Pons (tissue), 1 donor: ENCODE data around the gene LSM5.
A peak's percentile ranks its signal among the peaks of the same experiment; 100 is the strongest.
"Not testable (repeated sequence)": the region's sequence is repeated elsewhere in the genome, so short reads cannot be mapped to it uniquely, and the experiment has no call there.

Experiments
- DNase-seq: peaks from one replicate; pipeline ENCODE4 v3.0.0-alpha.2; 2016; ENCODE audit warnings: low spot score

Gene LSM5

DNA sequence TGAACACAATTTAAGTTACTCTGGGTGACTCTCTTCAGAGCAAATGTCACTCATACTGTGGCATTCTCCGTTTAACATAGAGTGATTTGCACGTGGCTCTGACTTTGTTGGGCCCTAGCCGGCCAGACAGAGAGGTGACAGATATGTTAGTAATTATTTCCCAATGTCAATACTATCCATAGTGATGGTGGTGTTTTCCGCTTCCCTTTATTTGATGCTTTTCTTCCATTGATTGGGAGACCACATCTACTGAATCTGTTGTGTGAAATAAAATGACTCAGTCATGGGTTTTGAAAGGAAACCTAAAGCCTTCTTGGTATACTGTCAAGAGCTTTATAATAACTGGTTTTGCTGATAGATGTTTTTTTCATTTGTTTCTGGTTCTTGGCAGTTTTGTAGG is 12.5 kb upstream of the LSM5 start:
- no peak for DNase-seq

DNA sequence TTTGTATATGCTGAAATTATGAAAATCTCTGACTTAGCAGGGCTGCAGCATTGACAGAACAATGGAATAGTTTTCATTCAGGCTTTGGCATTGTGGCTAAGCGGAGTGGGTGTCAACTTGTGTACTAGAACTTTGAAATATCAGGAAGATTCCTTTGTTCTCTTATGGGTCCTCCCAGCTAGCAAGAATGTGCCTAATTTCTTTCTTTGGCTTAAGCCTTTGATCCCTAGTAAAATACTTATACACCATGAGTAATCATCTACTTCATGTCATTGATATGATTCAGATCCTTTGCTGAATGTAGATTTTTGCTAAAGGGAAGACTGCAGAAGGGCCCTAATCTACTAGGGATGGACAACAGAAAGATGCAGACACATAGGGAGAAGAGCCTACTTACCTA is 11.3 kb upstream of the LSM5 start:
- DNase-seq, result peak; percentile 43

DNA sequence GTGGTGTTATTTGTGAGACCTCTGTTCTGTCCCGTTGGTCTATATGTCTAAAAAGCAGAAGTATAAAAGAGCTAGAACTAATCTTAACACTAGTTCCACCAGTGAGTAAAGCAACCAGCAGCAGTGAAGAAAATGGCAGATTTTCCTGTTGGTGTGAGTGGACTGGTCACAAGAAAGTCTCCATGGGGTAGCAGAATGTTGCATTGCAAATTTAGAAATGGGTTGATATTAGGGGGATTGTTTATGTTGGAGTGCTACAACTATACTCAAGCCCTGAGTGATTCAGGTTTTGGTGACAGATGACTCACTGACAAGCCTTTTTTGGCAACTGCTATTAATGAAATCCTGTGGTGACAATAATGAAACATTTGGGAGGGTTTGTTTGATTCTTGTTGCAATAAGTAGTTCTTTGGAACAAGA is 10.8 kb upstream of the LSM5 start:
- peak; percentile 25 for DNase-seq

DNA sequence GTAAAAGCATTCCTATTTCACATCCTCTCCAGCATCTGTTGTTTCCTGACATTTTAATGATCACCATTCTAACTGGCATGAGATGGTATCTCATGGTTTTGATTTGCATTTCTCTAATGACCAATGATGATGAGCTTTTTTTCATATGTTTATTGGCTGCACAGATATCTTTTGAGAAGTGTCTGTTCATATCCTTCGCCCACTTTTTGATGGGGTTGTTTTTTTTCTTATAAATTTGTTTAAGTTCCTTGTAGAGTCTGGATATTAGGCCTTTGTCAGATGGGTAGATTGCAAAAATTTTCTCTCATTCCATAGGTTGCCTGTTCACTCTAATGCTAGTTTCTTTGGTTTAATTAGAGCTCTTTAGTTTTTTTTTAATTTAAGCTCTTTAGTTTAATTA is 10.0 kb upstream of the LSM5 start:
- DNase-seq, result not testable (repeated sequence)

DNA sequence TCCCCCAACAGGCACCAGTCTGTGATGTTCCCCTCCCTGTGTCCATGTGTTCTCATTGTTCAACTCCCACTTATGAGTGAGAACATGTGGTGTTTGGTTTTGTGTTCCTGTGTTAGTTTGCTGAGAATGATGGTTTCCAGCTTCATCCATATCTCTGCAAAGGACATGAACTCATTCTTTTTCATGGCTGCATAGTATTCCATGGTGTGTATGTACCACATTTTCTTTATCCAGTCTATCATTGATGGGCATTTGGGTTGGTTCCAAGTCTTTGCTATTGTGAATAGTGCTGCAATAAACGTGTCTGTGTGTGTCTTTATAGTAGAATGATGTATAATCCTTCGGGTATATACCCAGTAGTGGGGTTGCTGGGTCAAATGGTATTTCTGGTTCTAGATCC is 9.6 kb upstream of the LSM5 start:
- DNase-seq, result not testable (repeated sequence)

DNA sequence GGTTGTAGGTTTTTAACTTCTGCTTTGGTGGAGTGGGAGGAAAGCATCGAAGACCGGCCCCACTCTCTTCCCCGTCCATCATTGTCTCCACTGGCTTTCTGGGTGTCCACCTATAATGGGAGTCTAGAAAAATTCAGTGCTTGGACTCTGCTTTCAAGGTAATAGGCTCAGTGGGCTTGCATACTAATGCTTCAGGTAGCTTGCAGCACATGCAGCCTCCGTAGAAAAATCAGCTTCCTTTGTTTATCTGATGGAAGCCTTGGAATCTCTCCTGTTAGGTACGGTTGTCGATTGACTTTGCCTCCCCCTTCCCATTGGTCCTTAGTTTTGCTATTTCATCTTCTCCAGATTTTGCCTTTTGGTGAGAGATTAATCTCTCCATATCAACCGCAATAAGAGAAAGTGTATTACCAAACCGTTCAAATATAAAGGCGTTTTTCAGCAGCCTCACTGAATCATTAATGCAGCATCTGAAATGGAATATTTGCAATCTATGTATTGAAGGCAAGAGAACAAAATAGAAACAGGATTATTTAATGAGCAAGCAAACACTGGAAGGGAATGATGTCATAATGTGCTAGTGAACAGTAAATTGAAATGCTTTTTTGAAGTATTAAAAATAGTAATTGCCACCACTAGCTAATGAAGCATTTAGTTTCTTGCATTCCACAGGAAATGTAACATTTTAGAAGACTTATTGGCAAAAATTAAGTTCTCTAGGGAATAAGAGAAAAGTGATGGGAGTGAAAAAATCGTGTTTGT is 6.1 kb upstream of the LSM5 start:
- peak; percentile 47 for DNase-seq

DNA sequence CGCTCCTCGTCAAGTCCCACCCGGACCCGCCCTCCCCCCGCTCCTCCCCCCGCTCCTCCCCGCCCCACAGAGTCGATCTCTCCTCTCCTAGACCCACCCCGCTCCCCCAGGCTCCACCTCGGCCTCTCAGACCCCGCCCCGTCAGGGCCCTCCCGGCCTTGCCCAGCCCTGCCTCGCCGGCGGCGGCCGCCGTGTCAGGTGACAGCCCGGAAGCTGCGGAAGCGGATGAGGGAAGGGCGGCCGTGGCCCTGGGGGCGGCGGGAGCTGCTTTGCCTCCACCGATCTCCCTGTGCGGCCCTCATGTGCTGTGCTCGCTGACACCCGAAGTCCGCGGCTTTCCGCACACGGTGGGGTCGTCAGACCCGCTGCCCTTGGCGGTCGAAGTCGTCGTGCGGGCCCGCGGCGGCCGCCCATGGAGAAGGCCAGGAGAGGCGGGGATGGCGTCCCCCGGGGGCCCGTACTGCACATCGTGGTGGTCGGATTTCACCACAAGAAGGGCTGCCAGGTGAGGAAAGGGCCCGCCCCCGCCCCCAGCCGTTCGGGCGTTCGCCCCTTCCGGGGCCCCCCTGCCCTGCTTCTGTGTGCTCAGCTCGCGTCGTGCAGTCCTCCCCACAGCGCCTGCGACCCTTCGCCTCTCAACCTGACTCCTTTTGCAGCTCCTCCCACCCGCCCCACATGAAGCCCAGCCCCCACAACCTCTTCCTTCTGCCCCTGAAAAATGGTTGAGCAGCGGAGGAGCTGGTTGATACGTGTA is 5.3 kb upstream of the LSM5 start, which contains the start of gene AVL9:
Gene AVL9, plus strand, starts transcription at position 192 of the 754 bp plus-strand sequence. Its CDS starts 221 bp downstream, at position 413.
- peak; percentile 97 for DNase-seq

DNA sequence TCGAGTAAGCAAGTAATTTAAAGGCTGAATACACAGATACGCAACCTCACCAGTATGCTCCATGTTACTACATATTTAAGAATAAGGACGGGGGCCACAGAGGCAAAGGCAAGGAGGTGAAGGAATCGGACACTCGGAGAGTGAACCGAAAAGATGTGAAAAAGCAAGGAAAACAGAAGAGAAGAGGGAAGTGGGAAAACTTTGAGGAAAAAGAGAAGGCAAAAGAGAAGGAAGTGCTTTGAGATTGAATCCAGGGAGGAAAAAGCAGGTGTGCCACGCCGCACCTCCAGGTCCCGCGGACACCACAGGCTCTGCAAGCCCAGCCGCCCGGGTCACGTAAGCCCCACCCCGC is 4.7 kb upstream of the LSM5 start:
- no peak for DNase-seq

DNA sequence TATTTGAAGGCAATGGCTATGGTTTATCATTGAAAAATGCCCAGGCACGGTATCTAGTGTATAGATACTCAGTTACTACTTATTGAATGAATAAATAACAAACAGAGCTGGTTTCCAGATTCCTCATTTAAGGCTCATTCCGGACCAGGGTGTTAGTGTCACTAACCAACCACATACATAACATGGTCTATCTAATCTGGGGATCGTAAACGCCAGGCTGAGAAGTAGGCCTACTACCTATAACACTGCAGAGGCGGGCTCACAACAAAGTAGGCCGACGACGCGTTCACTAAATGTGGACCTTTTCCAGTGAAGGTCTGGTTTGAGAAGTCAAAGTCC is 423 bp downstream of the LSM5 start:
- no peak for DNase-seq

DNA sequence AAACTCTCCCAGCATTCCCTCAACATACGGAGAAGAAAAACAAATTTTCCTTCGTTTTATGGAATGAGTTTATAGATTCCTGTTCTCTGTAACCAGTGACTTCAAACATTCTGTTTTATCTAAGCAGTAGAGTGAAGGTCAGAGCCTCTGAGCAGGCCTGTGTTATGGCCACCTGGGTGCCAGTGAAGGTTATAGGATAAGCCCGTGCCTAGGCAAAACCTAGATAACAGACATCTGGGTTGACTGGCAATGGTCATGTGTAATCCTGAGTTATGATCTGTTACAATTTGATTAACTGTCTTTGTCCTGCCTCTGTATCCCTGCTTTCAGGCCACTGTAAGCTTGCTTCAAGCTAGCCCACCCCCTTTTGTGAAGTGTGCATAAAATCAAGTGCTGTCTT is 8.3 kb downstream of the LSM5 start:
- DNase-seq, result no peak

DNA sequence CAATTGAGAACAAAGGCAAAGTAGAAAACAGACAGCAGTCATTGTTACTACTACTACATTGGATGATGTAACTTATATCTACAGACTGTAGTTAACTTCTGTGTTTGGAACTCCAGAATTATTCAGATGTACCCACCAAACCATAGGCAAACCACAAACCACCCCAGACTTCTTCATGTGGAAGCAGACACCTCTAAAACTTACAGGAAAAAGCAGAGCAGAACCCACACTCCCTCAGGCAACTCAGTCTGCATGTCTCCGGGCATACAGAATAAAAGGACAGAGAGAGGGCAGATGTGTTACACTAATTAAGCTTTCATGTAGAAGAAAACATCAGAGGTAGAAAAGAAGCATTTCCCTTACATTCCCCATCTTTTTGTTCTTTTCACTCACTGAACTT is 9.0 kb downstream of the LSM5 start:
- no peak for DNase-seq

DNA sequence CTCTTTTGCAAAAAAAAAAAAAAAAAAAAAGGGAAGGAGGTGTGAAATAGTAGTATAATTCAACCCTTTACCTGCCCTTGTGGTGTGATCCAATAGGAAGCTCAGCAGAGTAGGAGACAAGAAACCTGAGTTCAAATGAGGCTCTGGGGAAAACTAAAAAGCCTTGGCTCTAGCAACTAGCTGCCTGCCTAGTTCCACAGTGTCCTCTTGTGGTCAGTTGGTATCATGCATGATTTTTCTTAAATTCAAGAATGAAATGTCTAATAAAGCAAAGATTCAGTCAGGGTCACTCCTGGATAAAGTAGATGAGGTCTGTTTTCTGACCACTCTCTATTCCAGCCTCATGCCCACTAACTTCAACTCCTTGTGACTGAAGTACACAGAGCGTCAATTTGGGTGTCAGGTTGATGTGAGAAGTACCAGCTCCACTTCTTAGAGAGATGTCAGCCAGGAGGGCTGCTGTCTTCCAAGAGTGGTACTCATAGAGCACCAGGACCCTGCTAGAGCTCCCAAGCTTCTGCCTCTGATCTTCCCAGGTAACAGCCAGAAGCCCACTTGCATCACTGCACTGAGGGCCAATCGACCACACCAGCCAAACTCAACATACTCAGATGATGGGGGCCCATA is 10.5 kb downstream of the LSM5 start:
- DNase-seq, result peak; percentile 35

DNA sequence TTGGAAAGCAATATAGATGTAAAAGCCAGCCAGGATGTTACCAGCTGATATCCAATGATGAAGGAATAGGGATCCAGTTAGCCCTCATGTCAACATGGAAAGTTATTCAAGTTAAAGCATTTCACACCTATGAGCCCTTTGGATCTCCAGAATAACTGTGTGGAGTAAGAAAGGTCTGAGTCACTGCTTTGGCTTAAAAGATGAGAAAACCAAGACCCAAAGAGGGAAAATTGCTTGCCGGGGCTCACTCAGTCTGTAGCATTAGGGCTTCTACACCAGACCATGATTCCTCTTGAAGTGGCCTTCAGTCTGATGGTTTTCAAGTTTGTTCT is 12.6 kb downstream of the LSM5 start:
- DNase-seq, result no peak

DNA sequence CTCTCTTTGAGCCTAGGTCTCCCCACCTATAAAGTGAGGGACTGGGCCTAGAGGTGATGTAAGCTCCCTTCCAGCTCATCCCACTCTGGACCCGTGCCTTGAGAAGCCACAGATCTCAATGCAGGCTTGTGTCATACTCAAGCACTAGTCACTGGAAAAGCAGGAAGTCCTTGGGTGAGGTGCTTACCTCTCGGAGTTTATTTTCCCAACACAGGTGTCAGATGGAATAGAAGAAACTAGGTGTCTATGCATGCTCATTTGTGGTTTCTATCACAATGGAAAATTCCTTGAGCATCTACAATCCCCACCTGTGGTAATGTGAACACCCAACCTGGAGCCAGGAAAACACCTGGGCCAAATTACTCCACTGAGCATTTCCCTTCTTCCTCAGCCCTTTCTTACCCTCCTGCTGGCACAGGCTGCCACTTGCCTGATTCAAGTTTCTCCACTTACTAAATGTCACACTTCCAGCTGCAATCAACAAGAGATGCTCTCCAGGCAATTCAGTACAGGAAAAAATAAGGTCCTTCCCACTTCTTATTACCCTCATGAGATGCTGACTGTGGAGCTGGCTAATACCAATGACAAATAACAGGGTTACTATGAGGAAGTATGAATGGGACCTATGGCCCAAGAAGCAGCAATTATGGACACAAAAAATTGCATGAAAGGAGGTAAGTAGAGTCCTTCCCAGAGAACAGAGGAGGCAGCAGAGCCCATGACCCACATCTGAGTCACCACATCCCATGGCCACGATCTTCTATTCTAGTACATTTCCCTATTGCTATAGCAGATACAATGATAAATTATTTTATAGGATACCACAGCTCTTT is 13.1 kb downstream of the LSM5 start:
- DNase-seq, result no peak

DNA sequence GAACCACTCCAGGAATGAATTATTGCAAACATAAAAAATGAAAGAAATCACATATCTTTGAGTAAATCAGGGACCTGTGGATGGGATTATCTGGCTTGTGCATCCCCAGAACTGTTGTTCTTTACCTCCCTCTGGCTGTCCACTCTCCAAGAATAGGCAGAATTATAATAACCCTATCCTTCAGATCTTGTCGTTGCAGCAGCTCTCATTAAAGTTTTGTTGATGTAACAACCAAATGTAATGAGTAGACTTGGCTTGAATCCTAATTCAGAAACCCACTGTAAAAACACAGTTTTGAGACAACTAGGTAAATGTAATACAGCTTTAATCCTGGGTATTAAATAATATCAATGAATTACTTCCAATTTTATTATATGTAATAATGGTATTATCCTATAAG is 16.2 kb downstream of the LSM5 start:
- DNase-seq, result no peak

DNA sequence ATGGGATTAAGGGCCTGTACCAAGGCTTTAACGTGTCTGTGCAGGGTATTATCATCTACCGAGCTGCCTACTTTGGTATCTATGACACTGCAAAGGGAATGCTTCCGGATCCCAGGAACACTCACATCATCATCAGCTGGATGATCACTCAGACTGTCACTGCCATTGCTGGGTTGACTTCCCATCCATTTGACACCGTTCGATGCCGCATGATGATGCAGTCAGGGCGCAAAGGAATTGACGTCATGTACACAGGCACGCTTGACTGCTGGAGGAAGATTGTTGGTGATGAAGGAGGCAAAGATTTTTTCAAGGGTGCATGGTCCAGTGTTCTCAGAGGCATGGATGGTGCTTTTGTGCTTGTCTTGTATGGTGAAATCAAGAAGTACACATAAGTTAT is 18.2 kb downstream of the LSM5 start:
- no peak for DNase-seq

DNA sequence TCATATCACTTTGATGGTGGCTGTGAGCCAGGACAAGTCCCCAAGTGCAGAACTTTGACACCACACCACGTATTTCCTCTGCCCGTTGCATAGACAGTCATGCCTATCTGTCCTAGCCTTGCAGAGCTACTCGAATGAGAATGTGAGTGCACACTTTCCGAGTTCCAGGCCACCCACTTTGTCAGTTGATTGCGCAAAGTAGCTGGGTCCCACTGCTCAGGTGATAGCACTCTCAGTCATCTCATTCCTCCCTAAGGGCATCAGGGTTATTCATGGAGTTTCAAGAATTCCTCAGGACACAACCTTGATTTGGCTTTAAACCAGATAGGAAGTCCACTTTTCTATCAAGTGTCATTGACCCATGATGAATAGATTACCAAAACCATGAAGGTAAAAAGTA is 19.3 kb downstream of the LSM5 start:
- DNase-seq, result no peak

DNA sequence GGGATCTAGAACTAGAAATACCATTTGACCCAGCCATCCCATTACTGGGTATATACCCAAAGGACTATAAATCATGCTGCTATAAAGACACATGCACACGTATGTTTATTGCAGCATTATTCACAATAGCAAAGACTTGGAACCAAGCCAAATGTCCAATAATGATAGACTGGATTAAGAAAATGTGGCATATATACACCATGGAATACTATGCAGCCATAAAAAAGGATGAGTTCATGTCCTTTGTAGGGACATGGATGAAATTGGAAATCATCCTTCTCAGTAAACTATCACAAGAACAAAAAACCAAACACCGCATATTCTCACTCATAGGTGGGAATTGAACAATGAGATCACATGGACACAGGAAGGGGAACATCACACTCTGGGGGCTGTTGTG is 20.2 kb downstream of the LSM5 start:
- DNase-seq, result not testable (repeated sequence)

DNA sequence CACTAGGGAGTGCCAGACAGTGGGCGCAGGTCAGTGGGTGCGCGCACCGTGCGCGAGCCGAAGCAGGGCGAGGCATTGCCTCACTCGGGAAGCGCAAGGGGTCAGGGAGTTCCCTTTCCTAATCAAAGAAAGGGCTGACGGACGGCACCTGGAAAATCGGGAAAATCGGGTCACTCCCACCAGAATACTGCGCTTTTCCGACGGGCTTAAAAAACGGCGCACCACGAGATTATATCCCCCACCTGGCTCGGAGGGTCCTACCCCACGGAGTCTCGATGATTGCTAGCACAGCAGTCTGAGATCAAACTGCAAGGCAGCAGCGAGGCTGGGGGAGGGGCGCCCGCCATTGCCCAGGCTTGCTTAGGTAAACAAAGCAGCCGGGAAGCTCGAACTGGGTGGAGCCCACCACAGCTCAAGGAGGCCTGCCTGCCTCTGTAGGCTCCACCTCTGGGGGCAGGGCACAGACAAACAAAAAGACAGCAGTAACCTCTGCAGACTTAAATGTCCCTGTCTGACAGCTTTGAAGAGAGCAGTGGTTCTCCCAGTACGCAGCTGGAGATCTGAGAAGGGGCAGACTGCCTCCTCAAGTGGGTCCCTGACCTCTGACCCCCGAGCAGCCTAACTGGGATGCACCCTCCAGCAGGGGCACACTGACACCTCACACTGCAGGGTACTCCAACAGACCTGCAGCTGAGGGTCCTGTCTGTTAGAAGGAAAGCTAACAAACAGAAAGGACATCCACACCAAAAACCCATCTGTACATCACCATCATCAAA is 25.4 kb downstream of the LSM5 start:
- DNase-seq, result not testable (repeated sequence)

DNA sequence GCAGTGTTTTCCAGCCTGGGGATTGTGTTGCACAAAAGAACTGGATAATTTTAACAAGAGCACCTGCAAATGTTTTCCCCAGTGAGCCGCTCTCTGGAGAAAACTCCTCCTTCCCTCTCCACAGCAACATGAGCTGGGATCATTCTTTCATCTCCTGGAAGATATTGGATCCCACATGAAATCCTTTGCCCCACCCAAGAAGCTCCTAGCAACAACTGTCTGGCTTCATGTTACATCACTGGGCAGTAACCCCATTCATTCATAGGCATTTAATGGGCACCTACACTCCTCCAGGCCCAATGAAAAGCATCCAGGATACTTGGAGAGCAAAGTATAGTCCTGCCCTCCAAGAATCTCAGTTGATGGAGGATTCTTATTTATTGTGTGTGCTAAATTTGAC is 27.2 kb downstream of the LSM5 start:
- no peak for DNase-seq

DNA sequence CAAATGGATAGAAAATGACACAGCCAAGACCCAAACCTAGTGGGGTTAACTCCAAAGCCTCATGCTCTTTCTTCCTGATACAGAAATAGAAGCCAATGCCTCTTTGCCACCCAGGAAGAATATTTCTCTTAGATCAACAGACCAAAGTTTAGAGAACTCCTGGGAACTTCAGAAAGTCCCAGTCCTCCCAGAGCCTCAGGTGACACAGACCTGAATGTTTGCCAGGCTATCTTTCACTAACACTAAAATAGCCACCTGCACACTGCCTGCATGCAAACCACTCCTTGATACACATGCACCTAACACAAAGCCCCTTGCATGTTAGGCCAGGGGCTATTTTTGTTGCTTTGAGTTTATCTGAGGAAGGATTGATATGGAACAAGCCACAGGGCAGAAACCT is 27.7 kb downstream of the LSM5 start:
- DNase-seq, result no peak

DNA sequence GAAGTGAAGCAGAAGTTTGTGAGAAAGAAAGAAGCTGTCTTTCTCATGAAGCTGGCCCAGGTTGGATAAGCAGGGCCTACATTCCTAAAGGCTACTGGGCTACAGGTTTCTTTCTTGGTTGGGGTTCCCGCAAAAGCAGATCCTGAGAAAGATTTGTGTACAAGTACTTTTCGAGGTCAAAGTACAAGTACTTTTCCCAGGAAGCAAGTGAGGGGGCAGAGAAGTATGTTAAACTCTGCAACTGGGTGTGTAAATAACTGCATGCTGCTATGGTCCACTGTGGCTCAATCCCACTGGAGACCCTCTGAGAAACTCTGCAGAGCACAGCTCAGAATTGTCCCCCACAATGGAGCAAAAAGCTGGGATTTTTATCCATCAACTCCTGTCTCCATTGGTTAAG is 28.7 kb downstream of the LSM5 start:
- no peak for DNase-seq
